ENCODE measurements around the gene HOXC13.

The HOXC13 gene

DNA sequence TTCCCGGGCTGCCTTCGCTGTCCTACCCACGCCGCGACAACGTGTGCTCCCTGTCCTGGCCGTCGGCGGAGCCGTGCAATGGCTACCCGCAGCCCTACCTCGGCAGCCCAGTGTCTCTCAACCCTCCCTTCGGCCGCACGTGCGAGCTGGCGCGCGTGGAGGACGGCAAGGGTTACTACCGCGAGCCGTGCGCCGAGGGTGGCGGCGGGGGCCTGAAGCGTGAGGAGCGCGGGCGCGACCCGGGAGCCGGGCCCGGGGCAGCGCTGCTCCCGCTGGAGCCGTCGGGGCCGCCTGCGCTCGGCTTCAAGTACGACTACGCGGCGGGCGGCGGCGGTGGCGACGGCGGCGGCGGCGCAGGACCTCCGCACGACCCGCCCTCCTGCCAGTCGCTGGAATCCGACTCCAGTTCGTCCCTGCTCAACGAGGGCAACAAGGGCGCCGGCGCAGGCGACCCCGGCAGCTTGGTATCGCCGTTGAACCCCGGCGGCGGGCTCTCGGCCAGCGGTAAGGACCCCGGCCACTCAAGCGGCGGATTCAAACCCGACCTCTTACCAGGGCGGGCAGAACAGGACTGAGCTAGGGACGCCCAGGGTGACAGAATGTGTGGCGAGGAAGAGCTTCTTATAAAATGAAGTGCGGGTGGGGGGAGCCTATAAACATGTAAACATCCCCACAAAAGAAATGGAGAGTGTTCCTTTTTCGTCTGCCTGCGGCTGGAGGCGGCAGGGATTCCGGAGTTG is 16.6 kb downstream of the HOXC13 start:
- DNase-seq (ENCODE audit: low read depth, low spot score): no peak

DNA sequence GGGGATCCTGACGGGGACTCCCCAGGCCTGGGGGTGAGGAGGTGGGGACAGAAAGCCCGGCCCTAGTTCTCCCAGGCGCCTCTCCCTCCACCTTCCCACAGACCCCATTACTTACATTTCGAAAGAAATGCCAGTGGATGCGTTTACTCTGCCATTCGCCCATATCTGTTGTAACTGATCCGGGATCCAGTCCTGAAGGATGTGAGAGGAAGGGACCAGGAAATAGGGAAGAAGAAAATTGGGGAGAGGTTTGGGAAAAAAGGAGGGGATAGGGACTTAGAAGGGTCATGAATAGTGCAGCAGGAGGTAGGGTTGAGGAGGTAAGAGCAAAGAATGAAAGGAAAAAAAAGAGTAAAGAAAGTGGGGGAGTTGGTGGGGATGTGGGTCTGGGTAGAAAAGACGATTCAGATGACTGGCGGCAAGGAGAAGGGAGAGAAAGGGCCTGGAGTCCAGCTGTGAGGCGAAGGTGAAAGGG is 17.2 kb downstream of the HOXC13 start:
- no peak for DNase-seq (ENCODE audit: low read depth, low spot score)

DNA sequence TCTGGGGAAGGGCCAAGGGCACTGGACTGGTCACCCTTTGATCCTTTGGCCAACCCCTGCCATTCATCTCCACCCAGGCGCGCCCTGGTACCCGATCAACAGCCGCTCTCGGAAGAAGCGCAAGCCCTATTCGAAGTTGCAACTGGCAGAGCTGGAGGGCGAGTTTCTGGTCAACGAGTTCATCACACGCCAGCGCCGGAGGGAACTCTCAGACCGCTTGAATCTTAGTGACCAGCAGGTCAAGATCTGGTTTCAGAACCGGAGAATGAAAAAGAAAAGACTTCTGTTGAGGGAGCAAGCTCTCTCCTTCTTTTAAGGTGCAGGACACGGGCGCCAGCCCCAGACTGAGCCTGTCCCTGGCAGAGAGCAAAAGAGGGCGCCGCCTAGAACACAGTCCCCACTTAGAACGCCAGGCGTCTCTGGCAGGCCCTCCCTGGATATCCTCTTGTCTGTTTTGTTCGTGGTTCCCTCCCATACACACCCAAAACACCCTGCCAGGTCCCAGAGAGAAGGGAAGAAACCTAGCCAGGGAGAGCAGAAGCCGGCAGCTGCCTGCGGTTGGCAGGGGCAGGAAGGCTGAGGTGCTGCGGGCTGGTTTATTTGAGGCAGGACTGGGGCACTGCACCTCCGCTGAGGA is 17.7 kb downstream of the HOXC13 start:
- no peak for DNase-seq (ENCODE audit: low read depth, low spot score)

DNA sequence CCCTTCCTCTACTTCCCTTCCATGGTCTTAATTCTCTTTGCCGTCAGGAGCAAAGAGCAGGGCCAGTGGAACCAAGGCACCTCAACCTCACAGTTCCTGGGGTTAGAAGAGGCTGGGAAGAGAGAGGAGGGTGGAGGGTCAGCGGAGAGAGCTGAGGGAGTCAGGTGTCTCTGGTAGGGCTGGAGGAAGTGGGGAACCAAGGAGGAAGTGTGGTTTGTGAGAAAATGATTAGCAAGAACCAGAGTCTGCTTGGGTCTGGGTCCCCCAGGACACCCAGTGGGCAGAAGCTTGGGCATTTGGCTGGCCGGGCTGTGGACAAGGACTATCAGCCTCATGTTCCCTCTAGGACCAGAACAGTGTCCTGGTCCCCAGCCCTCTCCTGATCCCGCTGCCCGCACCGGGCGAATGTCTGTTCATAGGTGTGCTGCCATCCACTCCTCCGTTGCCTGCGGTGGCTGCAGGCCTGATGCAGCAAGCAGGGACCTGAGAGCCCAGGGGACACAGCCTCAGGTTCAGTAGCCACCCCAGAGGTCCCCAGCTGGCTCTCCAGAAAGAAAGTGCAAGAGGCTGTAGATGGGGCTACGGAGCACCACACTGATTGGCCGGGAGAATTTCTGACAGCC is 18.4 kb downstream of the HOXC13 start:
- DNase-seq (ENCODE audit: low read depth, low spot score): no peak

DNA sequence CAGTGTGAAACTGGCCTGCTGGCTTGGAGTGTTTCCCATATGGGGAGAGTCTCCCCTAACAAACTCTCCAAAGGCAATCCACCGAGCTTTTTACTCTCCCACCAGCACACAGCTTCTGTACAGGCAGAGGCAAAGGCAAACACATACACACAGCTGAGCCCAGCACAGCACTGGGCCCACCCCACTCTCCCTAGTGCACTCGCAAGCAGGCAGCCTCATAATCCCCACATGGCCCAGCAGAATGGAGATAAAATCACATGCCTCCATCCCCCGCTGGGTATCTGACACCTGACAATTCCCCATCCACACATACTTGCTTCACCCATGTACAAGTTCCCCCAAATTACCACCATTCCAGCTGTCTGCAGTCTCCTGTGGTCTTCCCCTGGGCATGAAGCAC is 19.5 kb downstream of the HOXC13 start:
- no peak for DNase-seq (ENCODE audit: low read depth, low spot score)

DNA sequence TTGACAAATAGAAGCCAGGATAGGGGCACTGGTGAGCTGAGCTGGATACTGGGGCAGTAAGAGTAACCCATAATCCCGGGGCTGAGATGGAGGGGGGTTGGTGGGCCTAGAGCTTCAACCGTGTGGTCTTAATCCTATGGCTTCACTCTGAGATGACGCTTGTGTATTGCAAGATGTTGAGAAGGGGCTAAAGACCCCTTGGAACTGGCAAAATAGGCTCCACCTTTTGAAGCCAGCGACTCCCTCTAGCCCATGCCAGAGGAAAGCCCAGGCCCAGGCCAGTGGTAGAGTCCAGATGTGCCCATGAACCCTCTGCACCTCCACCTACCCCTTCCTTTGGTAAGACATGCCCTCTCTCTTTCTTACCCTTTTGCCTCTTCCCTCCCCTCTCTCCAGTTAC is 20.7 kb downstream of the HOXC13 start:
- no peak for DNase-seq (ENCODE audit: low read depth, low spot score)

DNA sequence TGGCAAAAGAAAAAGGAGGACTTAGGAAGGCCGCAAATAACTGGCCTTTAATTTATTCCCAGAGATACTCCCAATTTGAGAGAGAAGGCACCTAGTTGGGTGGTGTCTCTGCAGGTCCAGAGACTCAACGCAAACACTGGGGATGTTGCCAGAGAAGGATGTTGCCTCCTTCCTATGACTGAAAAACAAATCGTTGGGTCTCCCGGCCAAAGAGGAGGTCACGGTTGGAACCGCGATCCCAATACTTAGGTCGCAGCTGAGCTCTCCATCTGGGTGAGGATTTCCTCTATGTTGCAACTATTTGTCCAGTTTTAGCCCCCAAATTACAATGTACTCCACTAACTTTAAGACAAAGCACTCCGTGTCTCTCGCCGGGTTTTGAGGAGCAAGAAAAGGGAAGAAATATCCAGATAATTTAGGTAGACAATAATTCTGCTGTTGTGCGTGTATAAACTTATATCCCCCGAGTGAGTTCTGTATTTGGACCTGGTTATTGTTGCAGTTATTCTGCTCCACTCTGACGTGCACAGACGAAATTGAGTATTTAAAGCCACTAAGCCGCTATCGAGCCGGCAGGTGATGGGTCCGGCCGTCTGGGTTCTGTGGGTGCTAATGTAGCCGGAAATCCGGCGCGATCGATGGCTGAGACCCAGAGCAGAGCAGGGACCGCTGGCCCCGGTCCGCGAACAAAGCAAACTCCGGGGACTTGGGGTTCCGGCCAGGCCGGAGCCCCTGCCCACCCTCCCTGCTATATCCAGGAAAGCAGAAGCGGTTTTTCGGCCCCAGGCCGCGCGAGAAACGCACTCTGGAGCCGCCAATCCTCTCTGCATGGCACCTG is 21.8 kb downstream of the HOXC13 start:
- no peak for DNase-seq (ENCODE audit: low read depth, low spot score)

DNA sequence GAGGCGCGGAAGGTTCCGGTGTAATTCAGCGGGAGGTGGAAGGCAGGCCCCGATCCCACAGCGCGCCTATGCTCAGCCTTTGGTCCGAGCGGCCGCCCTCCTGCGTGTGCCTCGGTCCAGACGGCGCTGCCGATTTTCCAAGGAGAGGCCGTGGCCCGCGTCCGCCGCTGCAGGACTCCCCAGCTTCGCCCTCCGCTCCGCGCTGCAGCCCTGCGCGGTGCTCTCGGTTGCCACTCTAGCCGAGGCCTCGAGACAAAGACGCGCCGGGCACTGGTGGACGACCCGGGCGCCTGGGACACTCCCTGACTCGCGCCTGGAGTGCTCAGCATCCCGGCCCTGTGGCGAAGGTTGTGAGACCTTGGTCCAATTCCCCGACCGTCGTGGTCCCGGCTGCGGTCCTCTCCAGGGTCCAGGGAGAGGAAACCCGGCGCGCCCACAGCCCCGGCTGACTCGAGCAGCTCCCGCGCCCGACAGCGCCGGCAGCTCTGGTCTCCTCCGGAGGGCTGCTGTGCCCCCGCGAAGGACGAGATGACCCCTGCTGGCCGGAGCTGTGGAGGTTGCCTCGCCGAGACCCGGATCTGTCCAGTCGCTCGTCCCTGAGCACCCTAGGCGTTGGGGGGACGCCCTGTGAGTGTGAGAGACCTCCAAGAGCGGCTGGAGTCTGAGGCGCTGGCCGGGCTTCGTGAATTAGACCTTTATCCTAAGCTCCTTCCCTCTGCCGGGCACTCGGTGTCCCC is 22.6 kb downstream of the HOXC13 start:
- DNase-seq (ENCODE audit: low read depth, low spot score): no peak

DNA sequence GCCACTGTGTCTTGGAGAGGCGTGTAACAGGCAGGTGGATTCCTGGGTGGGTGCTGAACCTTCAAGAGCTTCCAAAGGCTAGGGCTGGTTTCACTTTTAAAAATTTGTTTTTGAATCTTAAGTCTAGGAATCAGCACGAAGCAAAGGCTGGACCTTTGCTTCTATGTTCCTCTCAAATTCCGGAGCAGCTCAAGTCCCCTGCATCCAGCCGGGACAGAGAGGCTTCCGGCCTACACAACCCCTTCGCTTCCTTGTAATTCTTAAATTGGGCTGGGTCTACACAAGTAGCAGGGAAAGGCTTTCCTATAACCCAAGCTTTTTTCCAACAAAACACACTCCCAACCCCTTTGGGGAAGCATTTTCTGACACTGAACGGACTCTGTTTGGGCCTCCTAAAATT is 24.4 kb downstream of the HOXC13 start:
- no peak for DNase-seq (ENCODE audit: low read depth, low spot score)

DNA sequence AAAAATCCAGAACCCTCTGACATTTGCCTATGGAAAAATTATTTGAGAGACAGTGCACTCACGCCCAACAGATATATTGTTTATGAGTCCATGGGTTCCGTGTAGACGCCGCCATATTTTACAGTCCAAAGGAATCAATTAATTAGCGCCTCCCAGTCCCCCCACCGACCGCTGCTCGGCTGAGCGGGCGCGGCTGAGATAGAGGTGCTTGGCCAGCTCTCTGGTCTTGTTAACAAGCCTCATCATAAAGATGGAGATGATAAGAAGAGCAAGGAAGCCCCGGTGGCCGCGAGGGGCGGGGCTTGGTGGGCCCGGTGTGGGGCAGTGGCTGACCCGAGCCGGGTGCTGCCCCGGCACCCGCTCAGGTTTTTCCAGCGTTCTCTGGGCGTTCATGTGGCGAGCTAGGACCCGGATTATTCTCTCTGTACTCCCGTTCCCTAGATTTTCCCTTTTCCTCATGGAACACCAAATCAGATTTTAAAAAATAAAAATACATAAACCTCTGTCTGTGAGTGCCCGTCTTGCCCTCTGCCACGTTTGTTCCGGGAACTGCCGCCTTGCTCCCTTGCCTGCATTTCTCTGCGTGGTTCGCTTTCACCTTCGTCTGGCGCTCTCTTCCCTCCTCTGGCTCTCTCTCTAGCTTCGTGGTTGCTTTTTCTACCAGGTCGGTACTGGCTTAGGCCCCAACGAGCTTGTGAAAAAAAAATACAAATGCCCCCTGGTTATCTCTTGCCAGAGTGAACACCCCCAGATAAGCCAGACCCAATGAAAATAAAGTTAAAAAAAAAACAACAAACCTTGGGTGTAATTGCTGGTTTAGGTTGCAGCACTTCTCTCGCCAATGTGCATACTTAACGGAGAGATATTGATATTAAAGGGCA is 25.0 kb downstream of the HOXC13 start:
- DNase-seq (ENCODE audit: low read depth, low spot score): no peak

DNA sequence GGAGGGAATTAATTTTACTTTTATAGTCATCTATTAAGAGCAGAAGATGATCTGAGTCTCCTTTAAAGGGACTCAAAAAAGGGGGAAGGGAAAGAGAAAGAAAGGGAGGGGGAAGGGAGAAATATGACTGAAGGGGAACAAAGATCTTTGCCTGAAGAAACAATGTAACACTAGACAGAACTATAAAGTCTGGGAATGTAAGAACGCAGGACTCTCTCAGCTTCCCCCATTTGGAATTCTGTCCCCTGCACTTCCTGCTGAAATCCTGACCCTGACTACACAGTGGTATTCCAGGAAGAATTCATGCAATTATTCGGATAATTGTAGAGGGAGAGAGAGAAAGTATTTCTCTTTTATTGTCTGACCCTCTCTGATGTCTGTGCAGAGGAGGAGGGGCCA is 25.7 kb downstream of the HOXC13 start:
- no peak for DNase-seq (ENCODE audit: low read depth, low spot score)

DNA sequence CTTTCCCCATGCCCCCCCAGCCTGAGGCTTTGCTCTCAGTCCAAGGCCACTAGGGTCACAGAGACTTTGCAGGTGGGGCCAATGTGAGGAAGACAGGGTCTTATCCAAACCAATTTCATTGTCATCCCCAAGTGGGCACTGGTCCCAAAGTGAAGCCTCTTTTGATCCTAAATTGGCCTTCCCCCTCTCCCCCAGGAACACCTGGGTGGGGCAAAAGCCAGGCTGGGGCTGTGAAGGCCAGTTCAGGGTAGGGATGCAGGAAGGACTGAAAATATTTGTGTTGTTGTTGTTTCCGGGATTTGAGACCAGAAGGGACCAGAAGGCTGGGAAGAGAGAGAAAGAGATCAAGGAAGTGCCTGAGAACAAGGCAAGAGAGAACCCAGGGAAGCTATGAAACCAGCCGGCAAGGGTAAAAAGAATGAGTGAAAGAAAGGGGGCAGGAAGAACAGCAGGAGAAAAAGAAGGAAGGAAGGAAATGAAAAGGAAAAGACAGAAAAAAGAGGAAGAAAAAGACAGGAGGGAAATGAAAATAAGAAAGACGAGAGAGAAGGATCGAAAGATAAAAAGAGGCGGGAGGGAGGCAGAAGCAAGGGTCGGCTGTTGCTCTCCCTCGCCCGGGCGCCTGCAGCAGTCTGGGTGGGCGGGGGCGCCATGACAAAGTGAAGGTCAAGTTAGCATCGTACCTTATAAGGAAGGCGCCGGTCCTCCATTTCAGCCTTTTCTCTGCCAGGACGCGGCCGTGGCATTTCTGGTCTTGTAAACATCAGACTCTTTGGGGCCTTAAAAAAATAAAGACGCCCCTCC is 26.9 kb downstream of the HOXC13 start:
- no peak for DNase-seq (ENCODE audit: low read depth, low spot score)

DNA sequence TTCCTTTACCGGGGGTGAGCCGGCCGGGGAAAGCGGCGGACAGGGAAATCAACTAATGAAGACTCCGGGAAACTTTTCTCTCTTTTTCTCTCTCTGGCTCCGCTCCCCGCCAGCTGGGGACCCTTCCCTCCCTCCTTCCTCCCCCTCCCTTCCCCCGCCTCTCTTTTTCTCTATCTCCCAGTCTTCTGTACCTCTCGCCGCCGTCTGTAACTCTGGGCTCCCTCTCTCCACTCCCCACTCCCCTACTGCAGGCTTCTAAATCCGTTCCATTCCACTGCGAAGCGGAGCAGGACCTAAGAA is 27.4 kb downstream of the HOXC13 start:
- DNase-seq (ENCODE audit: low read depth, low spot score): no peak

DNA sequence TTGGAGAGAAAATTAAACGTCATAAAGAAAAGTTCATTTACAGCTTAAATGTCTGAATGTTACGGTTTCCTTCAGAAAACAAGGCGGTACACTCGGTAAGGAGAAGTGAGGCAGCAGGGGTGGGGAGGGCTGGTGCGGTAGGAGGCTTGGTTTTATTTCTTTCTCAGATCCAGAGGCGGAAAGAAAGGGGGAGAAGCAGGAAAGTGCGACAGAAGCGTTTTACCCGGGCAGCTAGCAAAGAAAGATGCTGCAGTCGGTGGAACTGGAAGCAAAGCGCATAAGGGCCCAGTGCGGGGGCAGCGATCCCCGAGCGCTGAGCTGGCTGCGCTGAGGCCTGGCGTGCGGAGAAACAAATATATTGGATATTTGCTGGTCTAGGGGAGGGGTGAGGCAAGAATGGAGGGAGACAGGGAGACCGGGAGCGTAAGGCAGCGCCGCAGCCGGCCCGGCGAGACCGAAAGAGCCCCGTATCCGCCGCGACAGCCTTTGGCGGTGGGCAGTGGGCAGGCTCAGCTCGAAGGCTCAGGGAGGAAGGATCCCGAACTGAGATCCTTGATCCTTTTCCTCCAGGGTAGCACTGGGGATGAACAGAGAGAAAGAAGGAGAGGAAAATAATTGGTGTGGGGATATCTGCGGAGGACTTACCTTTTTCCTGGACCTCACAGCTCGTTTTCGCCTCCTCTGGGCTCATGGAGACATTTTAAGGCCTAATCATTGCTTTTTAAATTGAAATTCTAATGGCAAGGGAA is 27.9 kb downstream of the HOXC13 start:
- no peak for DNase-seq (ENCODE audit: low read depth, low spot score)

DNA sequence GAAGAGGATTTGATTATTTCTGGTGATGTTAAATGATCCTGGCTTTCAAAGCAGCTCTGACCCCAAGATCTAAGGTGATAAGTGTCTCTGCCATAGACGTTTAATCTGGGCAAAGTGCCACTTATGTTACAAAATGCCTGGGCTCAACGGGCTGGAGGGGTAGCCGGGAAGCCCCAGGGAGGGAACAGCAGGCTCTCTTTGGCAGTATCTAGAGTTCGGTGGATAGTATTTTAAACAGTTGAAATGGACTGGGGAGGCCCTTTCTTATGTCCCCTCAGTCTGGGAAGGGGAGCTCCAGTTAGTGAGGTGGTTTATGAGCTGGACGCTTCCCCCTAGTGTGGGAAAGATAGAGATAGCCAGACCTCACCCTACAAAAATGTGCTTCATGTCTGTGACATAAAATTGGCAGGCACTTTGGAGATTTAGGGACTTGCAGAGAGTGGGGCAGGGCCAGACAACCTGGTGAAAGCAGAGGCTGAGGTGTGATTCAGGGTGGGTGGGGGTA is 28.8 kb downstream of the HOXC13 start:
- no peak for DNase-seq (ENCODE audit: low read depth, low spot score)

DNA sequence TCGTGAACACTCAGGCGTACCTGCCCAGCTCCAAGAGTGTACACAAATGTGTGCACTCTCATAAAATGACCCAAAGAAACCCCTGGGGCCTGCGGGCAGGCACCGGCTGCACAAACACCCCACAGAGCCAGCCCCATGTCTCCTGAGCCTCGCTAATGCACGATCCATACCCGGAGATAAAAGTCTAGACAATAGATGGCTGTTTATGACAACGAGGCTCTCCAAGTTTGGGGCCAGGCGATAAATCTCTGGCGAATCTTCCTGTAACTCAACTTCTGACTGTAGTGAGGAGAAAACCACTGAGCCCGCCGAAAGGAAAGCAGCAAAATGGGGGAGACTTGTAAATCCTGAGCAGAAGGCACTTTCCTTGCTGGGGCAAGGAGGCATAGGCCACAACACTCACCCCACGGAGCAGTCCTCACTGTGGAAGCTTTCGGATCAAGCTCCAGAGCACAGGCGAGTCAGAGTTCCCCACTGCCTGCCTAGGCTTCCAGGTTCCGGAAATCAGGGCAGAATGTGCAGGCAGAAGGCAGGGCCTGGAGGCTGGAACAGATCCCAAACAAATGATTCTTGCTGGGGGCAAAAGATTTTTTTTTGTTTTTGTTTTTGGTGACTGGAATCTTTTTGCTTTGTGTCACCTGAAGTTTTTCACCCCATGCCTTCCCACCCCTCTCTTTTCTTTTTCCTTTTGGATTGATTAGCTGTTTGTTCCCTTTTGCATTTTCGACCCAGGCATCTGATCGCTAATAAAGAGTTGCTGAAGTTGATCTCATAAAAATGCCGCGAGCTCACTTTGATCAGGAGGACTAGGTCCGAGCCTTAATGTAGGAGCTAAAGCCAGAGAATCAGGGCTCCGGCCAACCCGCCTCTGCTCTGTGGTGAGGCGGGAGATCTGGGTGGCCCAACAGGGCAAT is 29.8 kb downstream of the HOXC13 start:
- no peak for DNase-seq (ENCODE audit: low read depth, low spot score)

DNA sequence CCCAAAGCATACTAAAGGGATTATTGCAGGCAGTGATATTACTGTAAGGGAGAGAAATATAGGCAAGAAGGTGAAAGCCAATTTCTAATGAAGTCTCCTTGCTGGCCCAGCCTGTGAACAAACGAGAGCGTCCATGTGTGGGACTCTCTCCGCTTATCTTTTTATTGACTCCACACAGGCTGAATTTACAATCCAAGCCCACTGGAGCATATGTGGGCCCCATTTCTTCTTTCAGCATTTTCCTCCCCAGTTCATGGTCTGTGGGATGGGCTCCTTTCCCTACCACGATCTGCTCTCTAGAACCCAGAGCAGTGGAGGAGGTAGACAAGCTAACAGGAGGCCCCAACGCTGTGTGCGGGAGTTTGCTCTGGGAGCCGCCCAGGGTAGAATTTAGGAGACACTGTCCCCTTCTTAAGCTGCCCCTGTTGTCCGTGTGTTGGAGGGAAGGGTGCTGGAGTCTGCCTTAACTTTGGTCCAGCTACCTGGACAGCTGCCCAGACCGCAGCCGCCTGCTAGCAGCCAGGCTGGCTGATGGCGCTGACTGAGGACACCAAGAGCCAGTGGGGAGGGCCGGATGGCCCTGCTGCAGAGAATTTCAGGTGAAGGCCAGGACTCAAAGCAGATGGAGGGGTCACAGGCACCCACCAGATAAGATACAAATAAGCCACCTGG is 31.1 kb downstream of the HOXC13 start:
- no peak for DNase-seq (ENCODE audit: low read depth, low spot score)

All from smooth muscle cell of the brain vasculature (primary cell).